HepG2 (cell line): ENCODE data around the gene PRCD. TPM values are rescaled to one million over a fixed set of nuclear protein-coding genes. Genes with fewer than 3 reads are reported as not detected.

Experiments used
- HMG20A ChIP-seq: IDR thresholded peaks from 2 replicates; pipeline ENCODE4 v1.6.1; 2016; ENCODE audit warnings: borderline replicate concordance
- HNRNPH1 ChIP-seq: fragments of 200-400 bp; formaldehyde crosslinking; optimal IDR thresholded peaks from 2 replicates; pipeline ENCODE3; 2017; ENCODE audit warnings: mild to moderate bottlenecking, low read depth, low read length
- KMT2B ChIP-seq: IDR thresholded peaks from 2 replicates; pipeline ENCODE4 v1.6.1; 2016; ENCODE audit warnings: missing genetic modification reagents, missing compliant biosample characterization
- LCORL ChIP-seq, 2 experiments: fragments of 450-650 bp in 1 of 2; sonication (generic) in 1 of 2; formaldehyde crosslinking in 1 of 2; IDR thresholded peaks; 2 replicates each; pipeline versions ENCODE4 v1.5.0 to v1.6.1; 2017 to 2020; ENCODE audit warnings: antibody characterized with exemption in 1 of 2, missing genetic modification reagents in 1 of 2
- NPAS2 ChIP-seq: sonication (generic); formaldehyde crosslinking; IDR thresholded peaks from 2 replicates; pipeline ENCODE4 v1.8.0; 2022; ENCODE audit warnings: mild to moderate bottlenecking, missing genetic modification reagents, borderline replicate concordance
- PBX3 ChIP-seq: sonication (generic); formaldehyde crosslinking; IDR thresholded peaks from 2 replicates; pipeline ENCODE4 v1.8.1; 2023; ENCODE audit warnings: missing genetic modification reagents, inconsistent platforms, borderline replicate concordance
- POGZ ChIP-seq: sonication (generic); formaldehyde crosslinking; IDR thresholded peaks from 2 replicates; pipeline ENCODE4 v1.4.0; 2020; ENCODE audit warnings: mild to moderate bottlenecking, missing genetic modification reagents
- RERE ChIP-seq: IDR thresholded peaks from 2 replicates; pipeline ENCODE4 v1.6.1; 2016; ENCODE audit warnings: low read depth, missing genetic modification reagents, missing compliant biosample characterization
- ZFP90 ChIP-seq: sonication (generic); formaldehyde crosslinking; IDR thresholded peaks from 2 replicates; pipeline ENCODE4 v1.8.0; 2022; ENCODE audit warnings: missing genetic modification reagents, mild to moderate bottlenecking, inconsistent platforms, borderline replicate concordance
- ZNF232 ChIP-seq: sonication (generic); formaldehyde crosslinking; IDR thresholded peaks from 2 replicates; pipeline ENCODE4 v1.4.0; 2020; ENCODE audit warnings: missing genetic modification reagents, borderline replicate concordance
- ZNF343 ChIP-seq: sonication (generic); formaldehyde crosslinking; IDR thresholded peaks from 2 replicates; pipeline ENCODE4 v1.4.0; 2020; ENCODE audit warnings: mild to moderate bottlenecking, missing genetic modification reagents
- ZNF558 ChIP-seq: sonication (generic); formaldehyde crosslinking; IDR thresholded peaks from 2 replicates; pipeline ENCODE4 v1.9.0; 2022; ENCODE audit warnings: mild to moderate bottlenecking, missing genetic modification reagents, borderline replicate concordance
- ZNF629 ChIP-seq: sonication (generic); formaldehyde crosslinking; conservative IDR thresholded peaks from 2 replicates; pipeline ENCODE4 v1.5.0; 2020; ENCODE audit warnings: missing genetic modification reagents
- ZNF709 ChIP-seq: sonication (generic); formaldehyde crosslinking; IDR thresholded peaks from 2 replicates; pipeline ENCODE4 v1.5.0; 2020; ENCODE audit warnings: mild to moderate bottlenecking, missing genetic modification reagents
- ZNF773 ChIP-seq: sonication (generic); formaldehyde crosslinking; IDR thresholded peaks from 2 replicates; pipeline ENCODE4 v1.4.0; 2020; ENCODE audit warnings: missing genetic modification reagents, borderline replicate concordance
- polyA plus RNA-seq, 8 experiments: library from polyadenylated mRNA; depleted of rRNA in 3 of 8; stranded (reverse) in 7 of 8; unstranded in 1 of 8; fragments of >200 nt; fragmentation: Illumina TruSeq in 4 of 8; extraction: Trizol in 4 of 8; gene quantifications; 2 replicates each; pipeline versions ENCODE4 v1.2.1 to v1.2.3, GENCODE V29; 2011 to 2016; ENCODE audit warnings: low read depth in 4 of 8, missing spikeins in 1 of 8, mixed read lengths in 1 of 8; ENCODE audit not compliant: insufficient read depth in 1 of 8
- total RNA-seq, 5 experiments: library from RNA; depleted of rRNA; stranded (reverse); fragments of >200 nt; fragmentation: Illumina TruSeq; extraction: Trizol; gene quantifications; 2 replicates each; pipeline ENCODE4 v1.2.3, GENCODE V29; 2016; ENCODE audit warnings: low read depth in 1 of 5
- TF ChIP-seq, protein P1 (sequence below), 2 experiments: sonication (generic) in 1 of 2; formaldehyde crosslinking in 1 of 2; IDR thresholded peaks; 2 replicates each; pipeline versions ENCODE4 v1.4.0 to v1.6.1; 2018 to 2020; ENCODE audit warnings: missing genetic modification reagents in 2 of 2, borderline replicate concordance in 1 of 2, low read depth in 1 of 2, mild to moderate bottlenecking in 1 of 2, missing biosample characterization in 1 of 2
- TF ChIP-seq, protein P2 (sequence below): sonication (generic); formaldehyde crosslinking; IDR thresholded peaks from 2 replicates; pipeline ENCODE4 v1.5.0; 2020; ENCODE audit warnings: missing genetic modification reagents, mild to moderate bottlenecking, borderline replicate concordance

Gene PRCD
- total and polyA plus RNA-seq, 2 of the 13 experiments (the other 11 are each of a cell fraction or from before 2014, with no cell fraction given): 0.51 TPM; not detected in 1

- TF ChIP-seq ZFP90 (CRISPR knock-in tag) (peak; percentile 43; the same call in 1 of the 2 replicates), HNRNPH1 (no peak), ZNF232 (CRISPR knock-in tag) (no peak), ZNF773 (no peak), ZNF629 (CRISPR knock-in tag) (0 out of 2 replicates have a peak, but pooled peaks have one; percentile 12), POGZ (CRISPR knock-in tag) (no peak), PBX3 (CRISPR knock-in tag) (no peak), KMT2B (CRISPR knock-in tag) (no peak; the same call in 1 of the 2 replicates), ZNF709 (CRISPR knock-in tag) (no peak), LCORL (IDR thresholded peaks at IDR 0.05) (no peak), LCORL (CRISPR knock-in tag; IDR thresholded peaks at IDR 0.05) (peak; percentile 82), HMG20A (CRISPR knock-in tag) (peak; percentile 40; the same call in 1 of the 2 replicates), NPAS2 (CRISPR knock-in tag) (no peak), ZNF558 (CRISPR knock-in tag) (no peak), RERE (0 out of 2 replicates have a peak, but pooled peaks have one; percentile 37), ZNF343 (CRISPR knock-in tag) (peak; percentile 58; the same call in 1 of the 2 replicates)
- TF ChIP-seq, protein P1, sequence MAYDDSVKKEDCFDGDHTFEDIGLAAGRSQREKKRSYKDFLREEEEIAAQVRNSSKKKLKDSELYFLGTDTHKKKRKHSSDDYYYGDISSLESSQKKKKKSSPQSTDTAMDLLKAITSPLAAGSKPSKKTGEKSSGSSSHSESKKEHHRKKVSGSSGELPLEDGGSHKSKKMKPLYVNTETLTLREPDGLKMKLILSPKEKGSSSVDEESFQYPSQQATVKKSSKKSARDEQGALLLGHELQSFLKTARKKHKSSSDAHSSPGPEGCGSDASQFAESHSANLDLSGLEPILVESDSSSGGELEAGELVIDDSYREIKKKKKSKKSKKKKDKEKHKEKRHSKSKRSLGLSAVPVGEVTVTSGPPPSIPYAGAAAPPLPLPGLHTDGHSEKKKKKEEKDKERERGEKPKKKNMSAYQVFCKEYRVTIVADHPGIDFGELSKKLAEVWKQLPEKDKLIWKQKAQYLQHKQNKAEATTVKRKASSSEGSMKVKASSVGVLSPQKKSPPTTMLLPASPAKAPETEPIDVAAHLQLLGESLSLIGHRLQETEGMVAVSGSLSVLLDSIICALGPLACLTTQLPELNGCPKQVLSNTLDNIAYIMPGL (CRISPR knock-in tag; IDR thresholded peaks at IDR 0.05; ENCODE audit: borderline replicate concordance in 1 of 2, low read depth in 1 of 2): peak; percentile 88 to 97
- TF ChIP-seq, protein P2, sequence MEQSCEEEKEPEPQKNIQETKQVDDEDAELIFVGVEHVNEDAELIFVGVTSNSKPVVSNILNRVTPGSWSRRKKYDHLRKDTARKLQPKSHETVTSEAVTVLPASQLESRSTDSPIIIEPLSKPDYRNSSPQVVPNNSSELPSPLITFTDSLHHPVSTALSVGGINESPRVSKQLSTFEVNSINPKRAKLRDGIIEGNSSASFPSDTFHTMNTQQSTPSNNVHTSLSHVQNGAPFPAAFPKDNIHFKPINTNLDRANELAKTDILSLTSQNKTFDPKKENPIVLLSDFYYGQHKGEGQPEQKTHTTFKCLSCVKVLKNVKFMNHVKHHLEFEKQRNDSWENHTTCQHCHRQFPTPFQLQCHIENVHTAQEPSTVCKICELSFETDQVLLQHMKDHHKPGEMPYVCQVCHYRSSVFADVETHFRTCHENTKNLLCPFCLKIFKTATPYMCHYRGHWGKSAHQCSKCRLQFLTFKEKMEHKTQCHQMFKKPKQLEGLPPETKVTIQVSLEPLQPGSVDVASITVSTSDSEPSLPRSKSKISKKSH (CRISPR knock-in tag): no peak
These were observed 16.5 kb upstream of the PRCD start (continued) for GRCh38 chr17:76523084-76524037.
